Mucosa of rectum (tissue), 2 donors: Measurements from ENCODE around the gene RASSF5.

Experiments used
- H3K27ac ChIP-seq, 2 donors: one replicate each; pipeline ENCODE4 v1.7.0; 2013; ENCODE audit warnings: inconsistent platforms in 2 of 2, low read depth in 2 of 2, low read length in 2 of 2
- H3K27me3 ChIP-seq, 2 donors: one replicate each; pipeline ENCODE4 v1.7.0; 2013; ENCODE audit warnings: low read length in 2 of 2; ENCODE audit not compliant: control insufficient read depth in 2 of 2, insufficient read depth in 2 of 2
- H3K36me3 ChIP-seq, 2 donors: one replicate each; pipeline ENCODE4 v1.7.0; 2013; ENCODE audit warnings: low read length in 2 of 2; ENCODE audit not compliant: control insufficient read depth in 2 of 2, insufficient read depth in 2 of 2
- H3K4me1 ChIP-seq, 2 donors: one replicate each; pipeline ENCODE4 v1.7.0; 2013; ENCODE audit warnings: low read length in 2 of 2, mild to moderate bottlenecking in 1 of 2; ENCODE audit not compliant: control insufficient read depth in 2 of 2, insufficient read depth in 2 of 2
- H3K4me3 ChIP-seq, 2 donors: one replicate each; pipeline ENCODE4 v1.7.0; 2013; ENCODE audit warnings: low read length in 2 of 2
- H3K9ac ChIP-seq, 2 donors: one replicate each; pipeline ENCODE4 v1.7.0; 2013; ENCODE audit warnings: low read length in 2 of 2, low read depth in 1 of 2, mild to moderate bottlenecking in 1 of 2
- H3K9me3 ChIP-seq, 2 donors: one replicate each; pipeline ENCODE4 v1.7.0; 2013; ENCODE audit warnings: low read length in 2 of 2; ENCODE audit not compliant: control insufficient read depth in 2 of 2
- donor health status: healthy.
- donor health status: Normal muscosa, but diverticular disease.

The RASSF5 gene

GRCh38 chr1:206507284-206508129, at the start of gene RASSF5:
Gene RASSF5, plus strand, starts transcription at chr1:206507531. Its CDS starts 72 bp downstream, at chr1:206507603.
- H3K4me1 ChIP-seq: peaks cover 8 to 13% of the 10 kb centered on the region in 2 donors
- H3K27ac ChIP-seq: no peak within 1 kb of the TSS
- H3K9ac ChIP-seq: peak within 1 kb of the TSS; percentile 14 to 55
- H3K9me3 ChIP-seq: no peaks in the 10 kb centered on the region
- H3K27me3 ChIP-seq: peaks cover 15 to 20% of the 10 kb centered on the region in 2 donors
- no peaks in the 10 kb centered on the region for H3K36me3 ChIP-seq
- peak within 1 kb of the TSS; percentile 66 to 70 for H3K4me3 ChIP-seq

GRCh38 chr1:206459703-206460102, 47.6 kb upstream of the RASSF5 start:
- H3K9ac ChIP-seq: no peak overlapping the region
- H3K27me3 ChIP-seq: no peaks in the 10 kb centered on the region
- H3K9me3 ChIP-seq: no peaks in the 10 kb centered on the region
- no peak overlapping the region for H3K27ac ChIP-seq
- H3K36me3 ChIP-seq: peaks cover 0 to 4% of the 10 kb centered on the region in 2 donors
- H3K4me1 ChIP-seq: no peaks in the 10 kb centered on the region
- no peak overlapping the region for H3K4me3 ChIP-seq

GRCh38 chr1:206460836-206461426, 46.4 kb upstream of the RASSF5 start:
- Histone ChIP-seq H3K9me3 (no peaks in the 10 kb centered on the region), H3K27me3 (no peaks in the 10 kb centered on the region), H3K27ac (no peak overlapping the region), H3K4me1 (no peaks in the 10 kb centered on the region), H3K4me3 (no peak overlapping the region), H3K36me3 (peaks cover 0 to 4% of the 10 kb centered on the region in 2 donors), H3K9ac (no peak overlapping the region)

GRCh38 chr1:206461602-206462455, 45.5 kb upstream of the RASSF5 start:
- H3K27ac ChIP-seq: no peak overlapping the region
- H3K4me1 ChIP-seq: no peaks in the 10 kb centered on the region
- no peaks in the 10 kb centered on the region for H3K27me3 ChIP-seq
- no peaks in the 10 kb centered on the region for H3K9me3 ChIP-seq
- H3K4me3 ChIP-seq: no peak overlapping the region
- peaks cover 0 to 4% of the 10 kb centered on the region in 2 donors for H3K36me3 ChIP-seq
- H3K9ac ChIP-seq: no peak overlapping the region

- peaks cover 0 to 4% of the 10 kb centered on the region in 2 donors for H3K36me3 ChIP-seq
- no peak overlapping the region for H3K9ac ChIP-seq
- no peaks in the 10 kb centered on the region for H3K9me3 ChIP-seq
- no peak overlapping the region for H3K4me3 ChIP-seq
- no peak overlapping the region for H3K27ac ChIP-seq
- peaks cover 0 to 3% of the 10 kb centered on the region in 2 donors for H3K4me1 ChIP-seq
- no peaks in the 10 kb centered on the region for H3K27me3 ChIP-seq
Measured at GRCh38 chr1:206463137-206463536, 44.2 kb upstream of the RASSF5 start.

GRCh38 chr1:206463911-206464310, 43.4 kb upstream of the RASSF5 start:
- Histone ChIP-seq H3K27ac (no peak overlapping the region), H3K4me3 (no peak overlapping the region), H3K9ac (no peak overlapping the region), H3K9me3 (no peaks in the 10 kb centered on the region), H3K36me3 (peaks cover 0 to 1% of the 10 kb centered on the region in 2 donors), H3K4me1 (peaks cover 3 to 9% of the 10 kb centered on the region in 2 donors), H3K27me3 (no peaks in the 10 kb centered on the region)

GRCh38 chr1:206464456-206464964, 42.8 kb upstream of the RASSF5 start:
- no peaks in the 10 kb centered on the region for H3K9me3 ChIP-seq
- peaks cover 7 to 14% of the 10 kb centered on the region in 2 donors for H3K4me1 ChIP-seq
- no peaks in the 10 kb centered on the region for H3K27me3 ChIP-seq
- H3K36me3 ChIP-seq: no peaks in the 10 kb centered on the region
- no peak overlapping the region for H3K4me3 ChIP-seq
- H3K27ac ChIP-seq: no peak overlapping the region
- no peak overlapping the region for H3K9ac ChIP-seq

- no peaks in the 10 kb centered on the region for H3K27me3 ChIP-seq
- no peaks in the 10 kb centered on the region for H3K9me3 ChIP-seq
- no peak overlapping the region for H3K27ac ChIP-seq
- H3K9ac ChIP-seq: no peak overlapping the region
- H3K4me1 ChIP-seq: peaks cover 14 to 24% of the 10 kb centered on the region in 2 donors
- H3K4me3 ChIP-seq: no peak overlapping the region
- H3K36me3 ChIP-seq: no peaks in the 10 kb centered on the region
Measured at GRCh38 chr1:206465951-206466350, 41.4 kb upstream of the RASSF5 start.

GRCh38 chr1:206466840-206467649, 40.3 kb upstream of the RASSF5 start:
- Histone ChIP-seq H3K36me3 (no peaks in the 10 kb centered on the region), H3K4me1 (peaks cover 21 to 30% of the 10 kb centered on the region in 2 donors), H3K27me3 (no peaks in the 10 kb centered on the region), H3K9me3 (no peaks in the 10 kb centered on the region), H3K27ac (no peak overlapping the region), H3K4me3 (no peak overlapping the region), H3K9ac (no peak overlapping the region)
